GM19193 (cell line): ENCODE results near the gene ABHD12B.

Experiments
- POLR2A ChIP-seq: IDR thresholded peaks from 4 replicates; pipeline ENCODE4 v1.6.1; 2011; ENCODE audit not compliant: insufficient read depth, insufficient read length; ENCODE audit errors: extremely low read depth

The ABHD12B gene

GRCh38 chr14:50860478-50861086, 11.3 kb upstream of the ABHD12B start:
- TF ChIP-seq POLR2A: no peak

GRCh38 chr14:50862036-50862570, 9.8 kb upstream of the ABHD12B start:
- no peak for TF ChIP-seq POLR2A

GRCh38 chr14:50864237-50864636, 7.6 kb upstream of the ABHD12B start:
- TF ChIP-seq POLR2A: no peak

- TF ChIP-seq POLR2A: no peak
Observed at GRCh38 chr14:50864946-50865345, 6.9 kb upstream of the ABHD12B start.

GRCh38 chr14:50865391-50866076, 6.3 kb upstream of the ABHD12B start:
- TF ChIP-seq POLR2A: no peak

- TF ChIP-seq POLR2A: no peak
Observed at GRCh38 chr14:50871228-50871627, 625 bp upstream of the ABHD12B start.

GRCh38 chr14:50874757-50875156, 2.9 kb downstream of the ABHD12B start:
- TF ChIP-seq POLR2A: no peak

- TF ChIP-seq POLR2A: no peak
Observed at GRCh38 chr14:50875359-50876070, 3.7 kb downstream of the ABHD12B start.

- TF ChIP-seq POLR2A: no peak
Observed at GRCh38 chr14:50882932-50883826, 11.3 kb downstream of the ABHD12B start.

- no peak for TF ChIP-seq POLR2A
Observed at GRCh38 chr14:50883827-50884197, 12.0 kb downstream of the ABHD12B start.

- TF ChIP-seq POLR2A: no peak
Observed at GRCh38 chr14:50887476-50887875, 15.6 kb downstream of the ABHD12B start.

GRCh38 chr14:50892255-50892654, 20.4 kb downstream of the ABHD12B start:
- TF ChIP-seq POLR2A: no peak

- TF ChIP-seq POLR2A: no peak
Observed at GRCh38 chr14:50897658-50898175, 25.9 kb downstream of the ABHD12B start.

- TF ChIP-seq POLR2A: no peak
Observed at GRCh38 chr14:50901361-50901760, 29.5 kb downstream of the ABHD12B start.
